A549 (cell line): ENCODE results near the gene NDUFS8. TPM values are rescaled to one million over a fixed set of nuclear protein-coding genes. Genes with fewer than 3 reads are reported as not detected.

Source experiments
- ATAC-seq, 2 experiments: fragments of 200-7000 bp in 1 of 2; fragments of >200 bp in 1 of 2; cut with Nextera tagmentation in 1 of 2; cut with Tn5 transposase in 1 of 2; 3 replicates each; pipeline versions ENCODE4 v1.8.0 to v1.9.1; 2018 to 2020; ENCODE audit warnings: mild to moderate bottlenecking in 1 of 2, moderate library complexity in 1 of 2
- CTCF ChIA-PET: fragments of 300-600 bp; sonication (Branson Sonifier 250); formaldehyde crosslinking; extraction: SDS; loops from one replicate; lab custom pipeline; 2021; ENCODE audit warnings: antibody characterized with exemption, inconsistent platforms; lab: Yijun Ruan, JAX
- POLR2A ChIA-PET: fragments of 350-600 bp; formaldehyde crosslinking; extraction: SDS; loops from one replicate; lab custom pipeline; 2021; ENCODE audit warnings: antibody characterized with exemption, inconsistent platforms; lab: Yijun Ruan, JAX
- DNase-seq, 2 experiments: peaks; one replicate each; pipeline versions ENCODE4 v3.0.0 to v3.0.0-alpha.2; 2011 to 2016; ENCODE audit warnings: low read depth in 1 of 2, low spot score in 1 of 2
- FAIRE-seq: peaks from 2 replicates; lab custom pipeline; 2011; peaks lifted over from hg19 to GRCh38; lab: Jason Lieb, UNC
- H3K27ac ChIP-seq, 2 experiments: fragments of >200 bp; sonication (Bioruptor Twin); formaldehyde crosslinking; 3 replicates each; pipeline ENCODE4 v1.5.1; 2016 to 2017
- H3K4me1 ChIP-seq: fragments of >200 bp; sonication (Bioruptor Twin); formaldehyde crosslinking; 3 replicates; pipeline ENCODE4 v1.6.1; 2016
- H3K4me2 ChIP-seq: fragments of >200 bp; sonication (Bioruptor Twin); formaldehyde crosslinking; 3 replicates; pipeline ENCODE4 v1.6.1; 2016
- H3K4me3 ChIP-seq: fragments of >200 bp; sonication (Bioruptor Twin); formaldehyde crosslinking; 3 replicates; pipeline ENCODE4 v1.5.1; 2016
- H3K9me3 ChIP-seq: fragments of >200 bp; sonication (Bioruptor Twin); formaldehyde crosslinking; 3 replicates; pipeline ENCODE4 v1.6.1; 2016
- BHLHE40 ChIP-seq: IDR thresholded peaks from 2 replicates; pipeline ENCODE4 v1.6.1; 2012; ENCODE audit warnings: low read depth, low read length, inconsistent platforms
- CBX2 ChIP-seq: fragments of 200-600 bp; sonication (generic); IDR thresholded peaks from 2 replicates; pipeline ENCODE4 v1.6.1; 2016; ENCODE audit warnings: low read depth, mild to moderate bottlenecking, borderline replicate concordance
- CBX8 ChIP-seq: fragments of 200-600 bp; sonication (generic); IDR thresholded peaks from 2 replicates; pipeline ENCODE4 v1.6.1; 2016
- CHD4 ChIP-seq: fragments of 200-600 bp; sonication (generic); IDR thresholded peaks from 2 replicates; pipeline ENCODE4 v1.6.1; 2016; ENCODE audit warnings: antibody characterized with exemption, mild to moderate bottlenecking, borderline replicate concordance
- EHF ChIP-seq: fragments of 250-450 bp; sonication (Bioruptor Pico); IDR thresholded peaks from 2 replicates; pipeline ENCODE4 v1.5.0; 2020; ENCODE audit warnings: mild to moderate bottlenecking
- EHMT2 ChIP-seq: fragments of 200-600 bp; sonication (generic); IDR thresholded peaks from 2 replicates; pipeline ENCODE4 v1.6.1; 2016; ENCODE audit warnings: antibody characterized with exemption, low read depth, mild to moderate bottlenecking, moderate library complexity
- HEYL ChIP-seq: fragments of 250-450 bp; sonication (Bioruptor Pico); IDR thresholded peaks from 2 replicates; pipeline ENCODE4 v1.8.0; 2021; ENCODE audit warnings: mild to moderate bottlenecking, moderate library complexity
- HOXA7 ChIP-seq: fragments of 250-450 bp; sonication (Bioruptor Pico); IDR thresholded peaks from 2 replicates; pipeline ENCODE4 v1.5.0; 2020; ENCODE audit warnings: mild to moderate bottlenecking, moderate library complexity
- JUN ChIP-seq, 2 experiments: fragments of >200 bp; sonication (Bioruptor Twin); formaldehyde crosslinking; IDR thresholded peaks; 2 replicates in 1 of 2; 3 replicates in 1 of 2; pipeline ENCODE4 v1.6.1; 2016 to 2017
- KDM5A ChIP-seq: fragments of 200-600 bp; sonication (generic); IDR thresholded peaks from 2 replicates; pipeline ENCODE4 v1.6.1; 2016; ENCODE audit warnings: antibody characterized with exemption, mild to moderate bottlenecking
- MAFK ChIP-seq: fragments of 450-650 bp; IDR thresholded peaks from 2 replicates; pipeline ENCODE4 v1.6.1; 2014; ENCODE audit not compliant: partially characterized antibody
- MAZ ChIP-seq: fragments of 150-350 bp; IDR thresholded peaks from 2 replicates; pipeline ENCODE4 v1.6.1; 2014; ENCODE audit warnings: antibody characterized with exemption, low read depth, low read length, borderline replicate concordance
- MYC ChIP-seq: IDR thresholded peaks from 2 replicates; pipeline ENCODE4 v1.6.1; 2012; ENCODE audit warnings: mild to moderate bottlenecking, inconsistent platforms, low read length, improper control_type of control experiment, borderline replicate concordance
- NFE2L2 ChIP-seq: fragments of 150-350 bp; conservative IDR thresholded peaks from 2 replicates; pipeline ENCODE4 v1.6.1; 2014; ENCODE audit warnings: low read length
- NPAS2 ChIP-seq: fragments of 250-450 bp; sonication (Bioruptor Pico); IDR thresholded peaks from 2 replicates; pipeline ENCODE4 v1.8.0; 2022; ENCODE audit warnings: mild to moderate bottlenecking, moderate library complexity, borderline replicate concordance
- NR3C1 ChIP-seq: fragments of >200 bp; sonication (Bioruptor Twin); formaldehyde crosslinking; IDR thresholded peaks from 3 replicates; pipeline ENCODE4 v1.6.1; 2017
- POLR2A ChIP-seq: IDR thresholded peaks from 2 replicates; pipeline ENCODE4 v1.6.1; 2012; ENCODE audit warnings: mild to moderate bottlenecking, low read length
- RAD21 ChIP-seq, 2 experiments: fragments of >200 bp in 1 of 2; sonication (Bioruptor Twin) in 1 of 2; formaldehyde crosslinking in 1 of 2; IDR thresholded peaks in 1 of 2; conservative IDR thresholded peaks in 1 of 2; 2 replicates in 1 of 2; 3 replicates in 1 of 2; pipeline ENCODE4 v1.6.1; 2012 to 2018; ENCODE audit warnings: inconsistent platforms in 1 of 2
- RARB ChIP-seq: fragments of 250-450 bp; sonication (Bioruptor Pico); IDR thresholded peaks from 2 replicates; pipeline ENCODE4 v1.8.0; 2021; ENCODE audit warnings: mild to moderate bottlenecking, moderate library complexity
- RCOR1 ChIP-seq: fragments of 150-350 bp; IDR thresholded peaks from 2 replicates; pipeline ENCODE4 v1.6.1; 2014; ENCODE audit warnings: antibody characterized with exemption, low read length, low read depth
- RFX5 ChIP-seq: fragments of 450-650 bp; IDR thresholded peaks from 2 replicates; pipeline ENCODE4 v1.7.1; 2014; ENCODE audit warnings: antibody characterized with exemption, mild to moderate bottlenecking, moderate library complexity
- RNF2 ChIP-seq: fragments of 200-600 bp; sonication (generic); IDR thresholded peaks from 2 replicates; pipeline ENCODE4 v1.6.1; 2016; ENCODE audit warnings: low read depth, mild to moderate bottlenecking, antibody characterized with exemption, moderate library complexity, borderline replicate concordance
- SMC3 ChIP-seq: fragments of >200 bp; sonication (Bioruptor Twin); formaldehyde crosslinking; IDR thresholded peaks from 3 replicates; pipeline ENCODE4 v1.6.1; 2018; ENCODE audit warnings: inconsistent platforms
- SREBF2 ChIP-seq: fragments of 450-650 bp; IDR thresholded peaks from 2 replicates; pipeline ENCODE4 v1.6.1; 2014; ENCODE audit warnings: mild to moderate bottlenecking, moderate library complexity
- TFCP2L1 ChIP-seq: fragments of 250-450 bp; sonication (Bioruptor Pico); IDR thresholded peaks from 2 replicates; pipeline ENCODE4 v1.5.0; 2021; ENCODE audit warnings: mild to moderate bottlenecking
- TP53 ChIP-seq: fragments of 250-450 bp; sonication (Bioruptor Pico); IDR thresholded peaks from 2 replicates; pipeline ENCODE4 v1.5.0; 2021; ENCODE audit warnings: mild to moderate bottlenecking, moderate library complexity
- USF2 ChIP-seq: fragments of 450-650 bp; IDR thresholded peaks from 2 replicates; pipeline ENCODE4 v1.6.1; 2014; ENCODE audit warnings: antibody characterized with exemption
- ZC3H11A ChIP-seq: fragments of 450-650 bp; IDR thresholded peaks from 2 replicates; pipeline ENCODE4 v1.6.1; 2014; ENCODE audit warnings: antibody characterized with exemption, mild to moderate bottlenecking
- ZFP36 ChIP-seq: fragments of 450-650 bp; IDR thresholded peaks from 2 replicates; pipeline ENCODE4 v1.6.1; 2014; ENCODE audit warnings: borderline replicate concordance; ENCODE audit not compliant: partially characterized antibody
- WGBS: methylation state at CpG from one replicate; pipeline ENCODE4 v1.1.6; 2017; ENCODE audit errors: missing lambda C conversion rate; 5-methylcytosine and 5-hydroxymethylcytosine counted together
- polyA plus RNA-seq, 4 experiments: library from polyadenylated mRNA; depleted of rRNA in 3 of 4; stranded (reverse); fragments of >200 nt; fragmentation: RNase III in 1 of 4; extraction: RNeasy Plus Mini Kit Qiagen cat#74134 plus additional on column Dnase treatment in 1 of 4; gene quantifications; 2 replicates in 3 of 4; 3 replicates in 1 of 4; pipeline ENCODE4 v1.2.3, GENCODE V29; 2011 to 2017
- TF ChIP-seq, protein P1 (sequence below): fragments of >200 bp; sonication (Bioruptor Twin); formaldehyde crosslinking; IDR thresholded peaks from 3 replicates; pipeline ENCODE4 v1.5.1; 2016
- TF ChIP-seq, protein P2 (sequence below): IDR thresholded peaks from 2 replicates; pipeline ENCODE4 v1.6.1; 2012

Gene NDUFS8
- polyA plus RNA-seq, 2 of the 4 experiments (the other 2 are of a cell fraction): 71.0 to 298 TPM

- POLR2A ChIA-PET: interaction anchor here (0.6 to 2.8 kb wide), 4 partner anchors 8 to 119 kb away, joined by 3 to 22 read pairs (median 4); partner anchors contain the start of genes ALDH3B1 and NDUFS8
- FAIRE-seq (no peak), ATAC-seq (no peak), DNase-seq (no peak)
- Histone ChIP-seq H3K4me1 (peaks cover 70% of the 10 kb centered on the region), H3K9me3 (no peaks in the 10 kb centered on the region), H3K4me2 (peak overlapping the region; percentile 96; the same call in 2 of the 3 replicates), H3K4me3 (no peak overlapping the region), H3K27ac (peak overlapping the region; percentile 99 to 100)
- CTCF ChIA-PET: interaction anchor here (0.6 to 12.3 kb wide), 6 partner anchors 10 to 1302 kb away, joined by 3 to 204 read pairs (median 10); partner anchors contain the start of genes ALDH3B1, NDUFS8, TCIRG1 and UNC93B1
- WGBS: 90% methylated on average over 13 of the region's 18 CpGs
- TF ChIP-seq JUN (IDR thresholded peaks at IDR 0.05) (0 out of 5 replicates have a peak, but pooled peaks have one; percentile 3 to 7), TFCP2L1 (CRISPR knock-in tag) (no peak)
Measured at GRCh38 chr11:68018730-68019190, 11.7 kb upstream of the NDUFS8 start.

GRCh38 chr11:68019486-68019885 is 11.0 kb upstream of the NDUFS8 start:
- ChIA-PET CTCF (interaction anchor here (0.6 to 12.3 kb wide), 8 partner anchors 10 to 1302 kb away, joined by 3 to 204 read pairs (median 4); partner anchors contain the start of genes ALDH3B1, NDUFS8, TCIRG1 and UNC93B1), POLR2A (interaction anchor here (0.6 to 2.8 kb wide), 4 partner anchors 9 to 119 kb away, joined by 3 to 22 read pairs (median 4); partner anchors contain the start of genes ALDH3B1 and NDUFS8)
- peaks cover 66% of the 10 kb centered on the region for H3K4me1 ChIP-seq
- ATAC-seq: no peak
- 92% methylated on average over 9 of the region's 12 CpGs for WGBS
- H3K4me2 ChIP-seq: peak overlapping the region; percentile 41; the same call in 2 of the 3 replicates
- DNase-seq: no peak
- FAIRE-seq: no peak
- H3K9me3 ChIP-seq: no peaks in the 10 kb centered on the region
- H3K27ac ChIP-seq: peak overlapping the region; percentile 99 to 100
- TF ChIP-seq SREBF2 (no peak), EHF (CRISPR knock-in tag) (no peak), HOXA7 (no peak), KDM5A (no peak), CBX8 (no peak), CHD4 (no peak), HEYL (no peak), ZFP36 (no peak), RFX5 (no peak), NPAS2 (no peak), RCOR1 (no peak), RARB (CRISPR knock-in tag) (no peak), MYC (no peak), CBX2 (no peak), BHLHE40 (no peak), MAFK (no peak)
- TF ChIP-seq, protein P1, sequence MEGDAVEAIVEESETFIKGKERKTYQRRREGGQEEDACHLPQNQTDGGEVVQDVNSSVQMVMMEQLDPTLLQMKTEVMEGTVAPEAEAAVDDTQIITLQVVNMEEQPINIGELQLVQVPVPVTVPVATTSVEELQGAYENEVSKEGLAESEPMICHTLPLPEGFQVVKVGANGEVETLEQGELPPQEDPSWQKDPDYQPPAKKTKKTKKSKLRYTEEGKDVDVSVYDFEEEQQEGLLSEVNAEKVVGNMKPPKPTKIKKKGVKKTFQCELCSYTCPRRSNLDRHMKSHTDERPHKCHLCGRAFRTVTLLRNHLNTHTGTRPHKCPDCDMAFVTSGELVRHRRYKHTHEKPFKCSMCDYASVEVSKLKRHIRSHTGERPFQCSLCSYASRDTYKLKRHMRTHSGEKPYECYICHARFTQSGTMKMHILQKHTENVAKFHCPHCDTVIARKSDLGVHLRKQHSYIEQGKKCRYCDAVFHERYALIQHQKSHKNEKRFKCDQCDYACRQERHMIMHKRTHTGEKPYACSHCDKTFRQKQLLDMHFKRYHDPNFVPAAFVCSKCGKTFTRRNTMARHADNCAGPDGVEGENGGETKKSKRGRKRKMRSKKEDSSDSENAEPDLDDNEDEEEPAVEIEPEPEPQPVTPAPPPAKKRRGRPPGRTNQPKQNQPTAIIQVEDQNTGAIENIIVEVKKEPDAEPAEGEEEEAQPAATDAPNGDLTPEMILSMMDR: no peak
- no peak overlapping the region for H3K4me3 ChIP-seq

DNA sequence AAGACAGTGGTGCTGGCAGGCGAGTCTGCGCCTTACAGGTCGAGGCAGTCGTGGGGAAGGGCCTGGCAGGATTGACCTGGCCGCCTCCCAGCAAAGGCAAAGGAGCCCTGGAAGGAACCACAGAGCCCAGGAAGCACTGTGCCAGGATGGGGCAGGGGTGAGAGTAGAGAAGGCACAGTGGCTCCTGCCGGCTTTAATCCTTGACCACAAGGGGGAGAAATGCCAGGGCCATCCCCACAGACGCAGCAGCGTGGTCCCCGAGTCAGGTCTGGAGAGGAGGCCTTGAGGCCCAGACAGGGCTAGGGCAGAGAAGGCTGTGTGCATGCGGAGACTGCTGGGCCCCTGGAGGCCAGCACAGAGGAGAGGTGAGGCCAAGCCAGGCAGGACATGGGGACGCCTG is 9.9 kb upstream of the NDUFS8 start:
- Histone ChIP-seq H3K9me3 (no peaks in the 10 kb centered on the region), H3K4me2 (peak overlapping the region; percentile 41), H3K4me3 (no peak overlapping the region), H3K4me1 (peaks cover 64% of the 10 kb centered on the region), H3K27ac (peak overlapping the region; percentile 99 to 100)
- ATAC-seq (peak; percentile 53 to 67), FAIRE-seq (peak; percentile 43), DNase-seq (peak; percentile 70 to 83)
- WGBS: 16% methylated on average over 11 of the region's 11 CpGs
- ChIA-PET POLR2A (interaction anchor here (2.8 kb wide), 1 partner anchor 10 kb away, joined by 22 read pairs; the partner anchor contains the start of gene ALDH3B1), CTCF (interaction anchor here (1.2 to 12.3 kb wide), 7 partner anchors 9 to 189 kb away, joined by 3 to 204 read pairs (median 5); partner anchors contain the start of genes ALDH3B1, NDUFS8, TCIRG1 and UNC93B1)
- TF ChIP-seq TP53 (CRISPR knock-in tag) (no peak), NR3C1 (no peak), RAD21 (conservative IDR thresholded peaks at IDR 0.05 in 1 of 2, IDR thresholded peaks at IDR 0.05 in 1 of 2) (peak; percentile 30 to 48; a peak in 4 of 5 replicates), USF2 (no peak), ZC3H11A (no peak), POLR2A (no peak), EHMT2 (no peak), KDM5A (no peak), JUN (IDR thresholded peaks at IDR 0.05) (peak in 1 of 2 experiments; percentile 22; a peak in 1 of 5 replicates), RNF2 (no peak), SMC3 (peak; percentile 48), NFE2L2 (no peak), MAZ (no peak)
- TF ChIP-seq, protein P1: peak; percentile 44
- TF ChIP-seq, protein P2, sequence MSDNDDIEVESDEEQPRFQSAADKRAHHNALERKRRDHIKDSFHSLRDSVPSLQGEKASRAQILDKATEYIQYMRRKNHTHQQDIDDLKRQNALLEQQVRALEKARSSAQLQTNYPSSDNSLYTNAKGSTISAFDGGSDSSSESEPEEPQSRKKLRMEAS: peak; percentile 86
